Measurements from ENCODE around the gene TRIM25. TPM values are rescaled to one million over a fixed set of nuclear protein-coding genes. Genes with fewer than 3 reads are reported as not detected.

The TRIM25 gene
- total and polyA plus RNA-seq, 2 of the 8 experiments (the other 6 are each of a cell fraction or from before 2014, with no cell fraction given): 16.6 to 38.9 TPM

GRCh38 chr17:56894859-56895455 is 18.9 kb downstream of the TRIM25 start:
- Histone ChIP-seq H3K4ac (replicated peaks; ENCODE audit: insufficient read length, low read depth, low read length) (no peak overlapping the region), H3K18ac (ENCODE audit: extremely low read depth, low read length) (no peak overlapping the region), H3K23me2 (ENCODE audit: low read depth, low read length) (peaks cover 6% of the 10 kb centered on the region; the same call in 1 of the 2 replicates), H3K4me1 (replicated peaks in 1 of 4; ENCODE audit: control insufficient read depth in 3 of 4, insufficient read depth in 4 of 4, low read length in 3 of 4) (peaks cover 0 to 4% (median 1%) of the 10 kb centered on the region in 4 experiments; a peak in 3 of 7 replicates), H2BK12ac (ENCODE audit: low read depth, low read length) (no peak overlapping the region), H3K27me3 (replicated peaks in 1 of 4; ENCODE audit: control insufficient read depth in 3 of 4, extremely low read depth in 1 of 4, insufficient read depth in 3 of 4, low read length in 3 of 4) (no peaks in the 10 kb centered on the region), H3K9ac (replicated peaks in 1 of 4; ENCODE audit: extremely low read depth in 1 of 4, low read depth in 3 of 4, low read length in 3 of 4) (no peak overlapping the region), H3K9me3 (ENCODE audit: insufficient read depth in 2 of 2, low read depth in 1 of 2, low read length in 1 of 2) (no peaks in the 10 kb centered on the region), H3K79me1 (ENCODE audit: low read depth, low read length) (no peaks in the 10 kb centered on the region; the same call in 1 of the 2 replicates), H3K4me3 (ENCODE audit: extremely low read depth in 1 of 4, insufficient read depth in 2 of 4, low read depth in 3 of 4, low read length in 4 of 4) (no peak overlapping the region), H2BK20ac (ENCODE audit: low read length) (no peak overlapping the region), H3K14ac (ENCODE audit: insufficient read length) (no peak overlapping the region), H2BK120ac (replicated peaks; ENCODE audit: low read depth, low read length) (no peak overlapping the region), H3K56ac (replicated peaks; ENCODE audit: insufficient read length, low read depth, low read length) (no peak overlapping the region), H3K36me3 (ENCODE audit: control insufficient read depth in 2 of 4, insufficient read depth in 4 of 4, low read length in 3 of 4) (peaks cover 3 to 38% (median 12%) of the 10 kb centered on the region in 4 experiments; a peak in 5 of 8 replicates), H3K23ac (ENCODE audit: insufficient read length) (no peak overlapping the region), H4K5ac (ENCODE audit: insufficient read length, low read depth, low read length) (no peak overlapping the region), H3K27ac (ENCODE audit: low read depth, low read length) (no peak overlapping the region), H4K20me1 (replicated peaks in 1 of 2; ENCODE audit: control insufficient read depth in 1 of 2, insufficient read depth in 2 of 2, low read length in 2 of 2) (peaks cover 0 to 2% of the 10 kb centered on the region in 2 experiments), H3K4me2 (ENCODE audit: insufficient read depth in 1 of 2, low read depth in 2 of 2, low read length in 2 of 2) (no peak overlapping the region), H2AK5ac (ENCODE audit: low read depth, low read length) (no peak overlapping the region), H2BK15ac (ENCODE audit: low read length) (no peak overlapping the region), H4K8ac (ENCODE audit: extremely low read depth, insufficient read depth, low read length) (no peak overlapping the region), H3K79me2 (ENCODE audit: control insufficient read depth in 1 of 2, insufficient read depth in 2 of 2, low read length in 2 of 2) (no peaks in the 10 kb centered on the region), H2AFZ (ENCODE audit: low read length) (no peak overlapping the region), H2BK5ac (ENCODE audit: low read depth, low read length) (no peak overlapping the region), H4K91ac (replicated peaks; ENCODE audit: insufficient read length, low read length) (no peak overlapping the region)
- DNase-seq (ENCODE audit: low read depth in 1 of 2, low spot score in 2 of 2) (no peak), FAIRE-seq (no peak)
- ChIA-PET POLR2A (ENCODE audit: partially characterized antibody) (interaction anchor here (1.3 to 3.0 kb wide), 2 partner anchors 11 to 19 kb away, joined by 4 to 8 read pairs; partner anchors contain the start of gene TRIM25), CTCF (ENCODE audit: partially characterized antibody) (interaction anchor here (0.8 to 5.9 kb wide), 8 partner anchors 10 to 211 kb away, joined by 3 to 55 read pairs (median 6); partner anchors contain the start of gene TRIM25)
- 97% methylated on average over 20 of the region's 20 CpGs; no CpG with 5 or more reads in 1 of the 2 experiments for WGBS, 2 experiments (ENCODE audit: extremely low coverage in 1 of 2, insufficient coverage in 1 of 2, insufficient read length in 1 of 2, insufficient replicate concordance in 2 of 2, low coverage in 1 of 2, low lambda C conversion rate in 2 of 2, missing lambda C conversion rate in 1 of 2)
- TF ChIP-seq SRF (IDR thresholded peaks at IDR 0.05; ENCODE audit: low read depth, low read length): no peak
- no peak for TF ChIP-seq KDM1A (IDR thresholded peaks at IDR 0.05; ENCODE audit: borderline replicate concordance, low read length)
- TF ChIP-seq CTBP2 (IDR thresholded peaks at IDR 0.05; ENCODE audit: borderline replicate concordance, insufficient read depth, insufficient read length, low read length): no peak
- TF ChIP-seq CREB1 (IDR thresholded peaks at IDR 0.05): no peak
- TF ChIP-seq E2F6 (IDR thresholded peaks at IDR 0.05): no peak
- no peak for TF ChIP-seq FOSL1 (IDR thresholded peaks at IDR 0.05; ENCODE audit: insufficient read depth, low read depth, low read length)
- no peak for TF ChIP-seq MAFK (IDR thresholded peaks at IDR 0.05; ENCODE audit: low read depth, low read length)
- TF ChIP-seq TAF1 (IDR thresholded peaks at IDR 0.05; ENCODE audit: low read depth, low read length): no peak

Measured in H1 (cell line).